ENCODE measurements around the gene FSIP1. TPM values are rescaled to one million over a fixed set of nuclear protein-coding genes. Genes with fewer than 3 reads are reported as not detected.

Gene FSIP1
- total and polyA plus RNA-seq, 9 donors, result 0.13 to 6.8 (median 0.79) TPM

DNA sequence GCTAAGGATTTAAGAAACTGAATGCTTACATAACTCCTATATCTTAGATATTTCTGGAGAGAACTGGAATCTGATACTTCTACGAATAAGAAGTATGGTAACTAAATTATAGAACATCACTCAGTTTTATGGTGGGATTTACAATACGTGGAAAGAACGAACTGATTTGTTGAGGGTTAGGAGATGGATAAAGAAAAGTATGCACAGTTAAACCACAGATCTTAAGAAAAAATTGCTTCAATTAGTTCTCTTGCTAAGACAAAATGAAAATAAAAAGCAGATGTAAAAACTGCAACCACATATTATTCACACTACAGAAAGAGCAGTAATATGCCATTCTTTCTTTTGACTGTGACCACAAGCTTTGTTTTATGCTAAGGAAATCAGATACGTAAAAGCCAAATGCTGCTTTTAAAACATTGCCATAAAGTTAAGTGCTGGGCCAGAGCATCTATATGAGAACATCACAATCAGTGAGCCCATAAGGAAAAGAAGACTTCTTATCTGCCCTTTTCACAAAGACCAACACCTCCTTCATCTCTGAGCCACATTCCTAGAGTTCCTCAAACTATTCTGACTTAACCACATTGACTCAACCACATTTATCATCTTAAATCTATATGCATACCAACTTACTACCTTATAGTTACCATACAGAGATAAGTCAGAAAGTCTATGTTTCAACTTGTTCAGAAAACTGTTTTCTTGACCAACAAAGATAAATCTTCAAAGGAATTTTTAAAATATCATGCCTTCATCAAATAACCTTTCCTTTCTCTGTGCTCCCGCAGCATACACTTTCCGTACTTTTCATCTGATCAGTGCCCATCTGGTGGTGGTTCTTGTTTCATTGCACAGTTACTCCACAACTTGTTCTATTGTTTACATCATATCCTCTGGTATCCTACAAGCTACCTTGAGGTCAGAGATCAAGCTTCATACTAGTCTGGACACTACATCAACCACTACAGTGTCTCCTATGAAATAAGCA lies 61.7 kb downstream of the FSIP1 start:
- no peak overlapping the region for H3K27ac ChIP-seq
- H3K4me3 ChIP-seq, result no peak overlapping the region
- no peaks in the 10 kb centered on the region for H3K4me1 ChIP-seq (ENCODE audit: insufficient read depth)
- WGBS, 3 donors, result 70 to 78% (median 72%) methylated on average over 6 of the region's 6 CpGs
- H3K27me3 ChIP-seq, result no peaks in the 10 kb centered on the region
- DNase-seq, result no peak
- H3K36me3 ChIP-seq, result no peaks in the 10 kb centered on the region
- H3K9me3 ChIP-seq, result no peaks in the 10 kb centered on the region
- TF ChIP-seq CTCF (IDR thresholded peaks at IDR 0.05), result no peak
- no peak for TF ChIP-seq POLR2A (IDR thresholded peaks at IDR 0.05)
- no peak for TF ChIP-seq EP300 (IDR thresholded peaks at IDR 0.05)
- intact Hi-C loops (cut with DNase I), result no loop called here

DNA sequence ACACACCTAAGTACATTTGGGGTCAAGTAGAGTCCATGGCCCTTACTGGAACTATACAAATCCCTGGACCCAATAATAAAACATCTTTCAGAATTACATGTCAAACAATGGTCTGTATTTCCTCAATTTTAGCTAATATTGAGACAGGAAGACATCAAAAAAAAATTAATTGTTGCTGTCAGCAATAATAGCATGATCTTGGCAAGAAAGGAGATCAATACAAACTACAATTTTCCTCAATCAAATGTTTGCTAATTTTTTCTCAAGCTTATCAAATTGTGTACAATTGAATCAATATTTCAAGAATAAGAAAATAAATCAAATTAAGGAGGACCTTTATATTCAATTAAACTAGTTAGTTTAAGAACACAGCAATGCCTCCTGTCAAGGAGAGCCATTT lies 62.6 kb downstream of the FSIP1 start:
- Histone ChIP-seq H3K27ac (no peak overlapping the region), H3K9me3 (no peaks in the 10 kb centered on the region), H3K36me3 (no peaks in the 10 kb centered on the region), H3K4me1 (ENCODE audit: insufficient read depth) (no peaks in the 10 kb centered on the region), H3K4me3 (no peak overlapping the region), H3K27me3 (no peaks in the 10 kb centered on the region)
- intact Hi-C loops (cut with DNase I), result no loop called here
- DNase-seq, result no peak
- TF ChIP-seq CTCF (IDR thresholded peaks at IDR 0.05) (no peak), EP300 (IDR thresholded peaks at IDR 0.05) (no peak), POLR2A (IDR thresholded peaks at IDR 0.05) (no peak)

GRCh38 chr15:39719109-39719508 lies 63.5 kb downstream of the FSIP1 start:
- intact Hi-C loops (cut with DNase I), result no loop called here
- Histone ChIP-seq H3K27ac (no peak overlapping the region), H3K4me3 (no peak overlapping the region), H3K4me1 (ENCODE audit: insufficient read depth) (no peaks in the 10 kb centered on the region), H3K36me3 (no peaks in the 10 kb centered on the region), H3K9me3 (no peaks in the 10 kb centered on the region), H3K27me3 (no peaks in the 10 kb centered on the region)
- WGBS, 3 donors, result 92 to 95% (median 93%) methylated on average over 1 of the region's 1 CpG
- no peak for TF ChIP-seq CTCF (IDR thresholded peaks at IDR 0.05)
- TF ChIP-seq POLR2A (IDR thresholded peaks at IDR 0.05), result no peak
- no peak for TF ChIP-seq EP300 (IDR thresholded peaks at IDR 0.05)
- no peak for DNase-seq

DNA sequence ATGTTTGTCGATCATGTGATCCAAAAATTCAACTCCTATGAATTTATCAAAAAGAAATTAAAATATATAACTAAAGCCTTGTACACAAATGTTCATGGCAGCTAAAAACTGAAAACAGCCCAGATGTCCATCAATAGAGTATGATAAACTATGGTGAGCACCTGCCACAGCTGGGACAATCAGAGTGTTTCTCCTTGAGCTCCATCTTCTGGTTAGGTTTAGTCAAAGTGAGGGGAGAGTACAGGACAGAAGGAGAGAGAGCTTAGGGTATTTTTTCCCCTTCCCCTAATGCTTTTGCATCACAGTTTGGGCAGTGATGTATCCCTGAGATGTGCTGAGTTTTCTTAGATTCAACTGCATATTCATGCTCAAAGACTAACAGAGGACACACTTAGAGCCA lies 65.5 kb downstream of the FSIP1 start:
- WGBS, 3 donors, result 97 to 100% (median 99%) methylated on average over 1 of the region's 1 CpG
- H3K9me3 ChIP-seq, result no peaks in the 10 kb centered on the region
- intact Hi-C loops (cut with DNase I), result no loop called here
- TF ChIP-seq EP300 (IDR thresholded peaks at IDR 0.05) (no peak), POLR2A (IDR thresholded peaks at IDR 0.05) (no peak), CTCF (IDR thresholded peaks at IDR 0.05) (no peak)
- no peak for DNase-seq
- no peak overlapping the region for H3K27ac ChIP-seq
- H3K4me3 ChIP-seq, result no peak overlapping the region
- H3K36me3 ChIP-seq, result no peaks in the 10 kb centered on the region
- H3K27me3 ChIP-seq, result no peaks in the 10 kb centered on the region
- H3K4me1 ChIP-seq (ENCODE audit: insufficient read depth), result no peaks in the 10 kb centered on the region

Data from ovary (tissue), 9 donors.